Measurements from ENCODE around the gene LRRN3. TPM values are rescaled to one million over a fixed set of nuclear protein-coding genes. Genes with fewer than 3 reads are reported as not detected.

LRRN3 gene
- total and polyA plus RNA-seq, 10 of the 15 experiments (the other 5 are each of a cell fraction or from before 2014, with no cell fraction given), result 0.02 to 0.24 (median 0.11) TPM; not detected in 3

DNA sequence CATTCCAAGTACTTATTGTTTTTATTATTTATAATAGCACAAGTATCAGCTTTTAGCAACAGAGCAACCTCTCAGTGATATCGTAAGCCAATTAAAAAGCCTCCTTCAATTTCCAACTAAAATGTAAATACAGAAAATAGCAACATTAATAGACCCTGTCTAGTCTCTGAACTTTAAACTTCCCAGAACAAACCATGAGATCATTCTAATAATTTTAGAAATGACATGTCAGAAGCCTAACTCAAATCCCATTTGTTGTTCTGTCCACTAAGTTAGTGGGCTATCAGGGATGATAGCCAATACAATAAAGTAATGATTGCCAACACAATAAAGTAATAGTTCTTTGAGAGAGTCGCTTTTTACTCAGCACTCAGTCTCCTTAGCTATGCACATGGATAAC is 22.3 kb upstream of the LRRN3 start:
- 78% methylated on average over 2 of the region's 2 CpGs for WGBS (ENCODE audit: insufficient coverage, insufficient replicate concordance, low lambda C conversion rate, missing lambda C conversion rate)
- no peak for DNase-seq (ENCODE audit: low read depth, low spot score)
- Histone ChIP-seq H3K9me3 (replicated peaks; ENCODE audit: control insufficient read depth, insufficient read depth, low read length) (no peaks in the 10 kb centered on the region; the same call in 2 of the 3 replicates), H3K4me2 (ENCODE audit: control insufficient read depth, insufficient read depth) (no peak overlapping the region), H2AFZ (ENCODE audit: control insufficient read depth, low read depth, low read length) (no peak overlapping the region), H3K27ac (ENCODE audit: control insufficient read depth, insufficient read depth) (no peak overlapping the region), H3K4me3 (no peak overlapping the region), H3K4me1 (ENCODE audit: control insufficient read depth, insufficient read depth, low read length) (no peaks in the 10 kb centered on the region), H3K79me2 (ENCODE audit: control insufficient read depth, insufficient read depth, low read length) (no peaks in the 10 kb centered on the region), H4K20me1 (ENCODE audit: control insufficient read depth, insufficient read depth) (no peaks in the 10 kb centered on the region), H3K9ac (ENCODE audit: control insufficient read depth, insufficient read depth, low read length) (no peak overlapping the region), H3K27me3 (replicated peaks in 1 of 2; ENCODE audit: control insufficient read depth in 2 of 2, insufficient read depth in 2 of 2, low read length in 1 of 2) (no peaks in the 10 kb centered on the region), H3K36me3 (ENCODE audit: control insufficient read depth in 2 of 2, insufficient read depth in 2 of 2, low read length in 1 of 2) (no peaks in the 10 kb centered on the region)
- RAD21 ChIA-PET (ENCODE audit: unreplicated experiment), result no interaction called here
- ATAC-seq, result no peak
- in situ Hi-C loops (cut with MboI), result no loop called here
- no peak for FAIRE-seq
- no TSS peak for BruUV-seq (replicated peaks)
- intact Hi-C loops (cut with micrococcal nuclease; ENCODE audit: unreplicated experiment), result no loop called here
- POLR2A ChIA-PET, result no interaction called here
- SMC1A ChIA-PET (ENCODE audit: uncharacterized antibody, unreplicated experiment), result no interaction called here
- CTCF ChIA-PET, result no interaction called here
- TF ChIP-seq ZNF274 (IDR thresholded peaks at IDR 0.05; ENCODE audit: insufficient read depth, insufficient read length) (no peak), ZBTB40 (IDR thresholded peaks at IDR 0.05; ENCODE audit: borderline replicate concordance) (no peak), ZNF207 (IDR thresholded peaks at IDR 0.05; ENCODE audit: borderline replicate concordance) (no peak), SPI1 (IDR thresholded peaks at IDR 0.05; ENCODE audit: borderline replicate concordance, insufficient read depth, low read depth, low read length) (no peak), RFX5 (IDR thresholded peaks at IDR 0.05; ENCODE audit: low read depth, low read length) (no peak), SP1 (IDR thresholded peaks at IDR 0.05; ENCODE audit: low read depth, low read length) (no peak), SKIL (IDR thresholded peaks at IDR 0.05; ENCODE audit: low read depth, poor library complexity, severe bottlenecking) (no peak), GATAD2B (conservative IDR thresholded peaks at IDR 0.05; ENCODE audit: low read depth) (no peak), HSF1 (IDR thresholded peaks at IDR 0.05; ENCODE audit: low read depth, low read length) (no peak), BMI1 (IDR thresholded peaks at IDR 0.05; ENCODE audit: borderline replicate concordance) (no peak), IKZF1 (conservative IDR thresholded peaks at IDR 0.05) (no peak)
- TF ChIP-seq, protein P1, sequence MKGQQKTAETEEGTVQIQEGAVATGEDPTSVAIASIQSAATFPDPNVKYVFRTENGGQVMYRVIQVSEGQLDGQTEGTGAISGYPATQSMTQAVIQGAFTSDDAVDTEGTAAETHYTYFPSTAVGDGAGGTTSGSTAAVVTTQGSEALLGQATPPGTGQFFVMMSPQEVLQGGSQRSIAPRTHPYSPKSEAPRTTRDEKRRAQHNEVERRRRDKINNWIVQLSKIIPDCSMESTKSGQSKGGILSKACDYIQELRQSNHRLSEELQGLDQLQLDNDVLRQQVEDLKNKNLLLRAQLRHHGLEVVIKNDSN (IDR thresholded peaks at IDR 0.05; ENCODE audit: borderline replicate concordance, extremely low read length, insufficient read depth, low read depth, low read length), result no peak
- TF ChIP-seq, protein P2, sequence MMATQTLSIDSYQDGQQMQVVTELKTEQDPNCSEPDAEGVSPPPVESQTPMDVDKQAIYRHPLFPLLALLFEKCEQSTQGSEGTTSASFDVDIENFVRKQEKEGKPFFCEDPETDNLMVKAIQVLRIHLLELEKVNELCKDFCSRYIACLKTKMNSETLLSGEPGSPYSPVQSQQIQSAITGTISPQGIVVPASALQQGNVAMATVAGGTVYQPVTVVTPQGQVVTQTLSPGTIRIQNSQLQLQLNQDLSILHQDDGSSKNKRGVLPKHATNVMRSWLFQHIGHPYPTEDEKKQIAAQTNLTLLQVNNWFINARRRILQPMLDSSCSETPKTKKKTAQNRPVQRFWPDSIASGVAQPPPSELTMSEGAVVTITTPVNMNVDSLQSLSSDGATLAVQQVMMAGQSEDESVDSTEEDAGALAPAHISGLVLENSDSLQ (IDR thresholded peaks at IDR 0.05), result no peak

Data from GM12878 (cell line).